B cell (primary cell): ENCODE measurements around the gene PCDHA6. TPM values are rescaled to one million over a fixed set of nuclear protein-coding genes. Genes with fewer than 3 reads are reported as not detected.

Experiments
- ATAC-seq: fragments of 200-7000 bp; cut with Tn5 transposase; one replicate; pipeline ENCODE4 v1.10.0; 2021; ENCODE audit warnings: low read depth, mild to moderate bottlenecking, moderate number of reproducible peaks, moderate library complexity
- CTCF ChIA-PET: fragments of 350-600 bp; sonication (Branson Sonifier 250); formaldehyde crosslinking; loops from one replicate; lab custom pipeline; 2021; ENCODE audit warnings: antibody characterized with exemption, inconsistent platforms; lab: Charles Lee
- POLR2A ChIA-PET: fragments of 350-600 bp; sonication (Branson Sonifier 250); formaldehyde crosslinking; loops from one replicate; lab custom pipeline; 2021; ENCODE audit warnings: antibody characterized with exemption; lab: Charles Lee
- DNase-seq: peaks from one replicate; pipeline ENCODE4 v3.0.0; 2013
- H2AFZ ChIP-seq: 2 replicates; pipeline ENCODE4 v1.6.1; 2012; ENCODE audit warnings: mild to moderate bottlenecking, low read depth, low read length; ENCODE audit not compliant: insufficient read depth, poor library complexity, severe bottlenecking
- H3K27ac ChIP-seq, 2 donors: 1 replicate in 1 of 2; 2 replicates in 1 of 2; pipeline ENCODE4 v1.5.1; 2012 to 2013; ENCODE audit warnings: low read length in 2 of 2, mild to moderate bottlenecking in 2 of 2, moderate library complexity in 1 of 2
- H3K27me3 ChIP-seq, 4 experiments: fragments of 200-600 bp in 1 of 4; sonication (generic) in 1 of 4; replicated peaks in 1 of 4; 1 replicate in 2 of 4; 2 replicates in 2 of 4; pipeline versions ENCODE4 v1.6.1 to v1.7.0; 2013 to 2016; ENCODE audit warnings: low read length in 3 of 4, mild to moderate bottlenecking in 2 of 4, mixed read lengths in 1 of 4, moderate library complexity in 1 of 4; ENCODE audit not compliant: insufficient read depth in 4 of 4, control insufficient read depth in 3 of 4; ENCODE audit errors: control extremely low read depth in 1 of 4
- H3K36me3 ChIP-seq, 2 experiments: replicated peaks in 1 of 2; 1 replicate in 1 of 2; 2 replicates in 1 of 2; pipeline versions ENCODE4 v1.6.1 to v1.7.1; 2013; ENCODE audit warnings: low read length in 1 of 2; ENCODE audit not compliant: insufficient read depth in 2 of 2, control insufficient read depth in 1 of 2; ENCODE audit errors: control extremely low read depth in 1 of 2, extremely low read depth in 1 of 2
- H3K4me1 ChIP-seq, 2 donors: fragments of 200-600 bp in 1 of 2; sonication (generic) in 1 of 2; 1 replicate in 1 of 2; 2 replicates in 1 of 2; pipeline versions ENCODE4 v1.5.1 to v1.6.1; 2013 to 2017; ENCODE audit warnings: low read length in 2 of 2; ENCODE audit not compliant: control insufficient read depth in 2 of 2, insufficient read depth in 2 of 2
- H3K4me2 ChIP-seq: replicated peaks from 2 replicates; pipeline ENCODE3; 2012; ENCODE audit warnings: mild to moderate bottlenecking, low read depth, low read length; ENCODE audit not compliant: poor library complexity, severe bottlenecking
- H3K4me3 ChIP-seq, 5 experiments: fragments of 200-600 bp in 1 of 5; sonication (generic) in 1 of 5; 1 replicate in 3 of 5; 2 replicates in 2 of 5; pipeline versions ENCODE4 v1.5.1 to v1.7.0; 2011 to 2016; ENCODE audit warnings: low read length in 4 of 5, mild to moderate bottlenecking in 4 of 5, low read depth in 2 of 5, control low read depth in 1 of 5, moderate library complexity in 1 of 5; ENCODE audit not compliant: insufficient read depth in 1 of 5; ENCODE audit errors: control extremely low read depth in 1 of 5, extremely low read depth in 1 of 5
- H3K79me2 ChIP-seq: fragments of 200-600 bp; sonication (generic); one replicate; pipeline ENCODE4 v1.6.0; 2016; ENCODE audit warnings: low read length; ENCODE audit not compliant: control insufficient read depth, insufficient read depth
- H3K9ac ChIP-seq: fragments of 200-600 bp; sonication (generic); 2 replicates; pipeline ENCODE4 v1.6.1; 2017; ENCODE audit warnings: mild to moderate bottlenecking, low read length, moderate library complexity
- H3K9me3 ChIP-seq, 3 donors: one replicate each; pipeline versions ENCODE4 v1.6.1 to v1.7.1; 2013; ENCODE audit warnings: low read length in 2 of 3; ENCODE audit not compliant: control insufficient read depth in 2 of 3, insufficient read depth in 1 of 3; ENCODE audit errors: control extremely low read depth in 1 of 3
- H4K20me1 ChIP-seq: 2 replicates; pipeline ENCODE4 v1.6.0; 2012; ENCODE audit warnings: mild to moderate bottlenecking, low read length; ENCODE audit not compliant: insufficient read depth, control insufficient read depth, poor library complexity, severe bottlenecking
- H3K27ac Mint-ChIP-seq: one replicate; pipeline ENCODE4 v1.8.0; 2021; ENCODE audit warnings: mixed read lengths
- H3K27me3 Mint-ChIP-seq: one replicate; pipeline ENCODE4 v1.8.0; 2021; ENCODE audit warnings: mixed read lengths
- H3K4me1 Mint-ChIP-seq: one replicate; pipeline ENCODE4 v1.8.0; 2021; ENCODE audit warnings: mixed read lengths
- H3K4me3 Mint-ChIP-seq: one replicate; pipeline ENCODE4 v1.8.0; 2021; ENCODE audit warnings: mixed read lengths
- H3K9me3 Mint-ChIP-seq: one replicate; pipeline ENCODE4 v1.8.0; 2022; ENCODE audit warnings: mixed read lengths; ENCODE audit not compliant: insufficient read depth
- EZH2 ChIP-seq: IDR thresholded peaks from 2 replicates; pipeline ENCODE4 v1.6.1; 2012; ENCODE audit warnings: borderline replicate concordance, low read depth, mild to moderate bottlenecking, moderate library complexity, low read length; ENCODE audit not compliant: insufficient read depth, poor library complexity, severe bottlenecking
- WGBS: methylation state at CpG from one replicate; pipeline ENCODE4 v1.1.5; 2013; ENCODE audit warnings: missing lambda C conversion rate; ENCODE audit not compliant: insufficient coverage; 5-methylcytosine and 5-hydroxymethylcytosine counted together
- intact Hi-C: fragments of 100-400 bp; cut with micrococcal nuclease; formaldehyde crosslinking; loops from one replicate; pipeline ENCODE4 v1.10.0; 2022
- polyA plus RNA-seq: library from polyadenylated mRNA; depleted of rRNA; stranded (reverse); fragments of >200 nt; gene quantifications from 2 replicates; pipeline ENCODE4 v1.2.3, GENCODE V29; 2012
- total RNA-seq, 2 donors: library from RNA; stranded (reverse); fragments of 120-200 nt in 1 of 2; gene quantifications; 1 replicate in 1 of 2; 2 replicates in 1 of 2; pipeline versions ENCODE4 v1.2.3 to v1.2.4, GENCODE V29; 2013 to 2022
- TF ChIP-seq, protein P1 (sequence below): fragments of 200-600 bp; IDR thresholded peaks from one replicate; pipeline ENCODE4 v1.8.0; 2022; ENCODE audit warnings: antibody characterized with exemption, mild to moderate bottlenecking

The PCDHA6 gene
- total and polyA plus RNA-seq, 2 donors (not counting 1 experiment from before 2014, with no cell fraction given) = not detected

DNA sequence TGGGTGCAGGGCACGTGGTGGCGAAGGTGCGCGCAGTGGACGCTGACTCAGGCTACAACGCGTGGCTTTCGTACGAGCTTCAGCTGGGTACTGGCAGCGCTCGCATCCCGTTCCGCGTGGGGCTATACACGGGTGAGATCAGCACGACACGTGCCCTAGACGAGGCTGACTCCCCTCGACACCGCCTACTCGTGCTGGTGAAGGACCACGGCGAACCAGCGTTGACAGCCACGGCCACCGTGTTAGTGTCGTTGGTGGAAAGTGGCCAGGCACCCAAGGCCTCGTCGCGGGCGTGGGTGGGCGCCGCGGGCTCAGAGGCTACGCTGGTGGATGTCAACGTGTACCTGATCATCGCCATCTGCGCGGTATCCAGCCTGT lies 31.1 kb upstream of the PCDHA6 start:
- POLR2A ChIA-PET = no interaction called here
- H3K4me3 ChIP-seq = no peak overlapping the region
- peaks cover 4 to 39% (median 36%) of the 10 kb centered on the region in 3 donors for H3K9me3 ChIP-seq
- no peaks in the 10 kb centered on the region for H3K4me1 ChIP-seq
- Mint-ChIP-seq H3K27ac (no peak overlapping the region), H3K4me1 (no peaks in the 10 kb centered on the region), H3K4me3 (no peak overlapping the region), H3K9me3 (peaks cover 9% of the 10 kb centered on the region), H3K27me3 (peaks cover 17% of the 10 kb centered on the region)
- H3K36me3 ChIP-seq = no peaks in the 10 kb centered on the region
- no peaks in the 10 kb centered on the region for H3K79me2 ChIP-seq
- TF ChIP-seq, protein P1, sequence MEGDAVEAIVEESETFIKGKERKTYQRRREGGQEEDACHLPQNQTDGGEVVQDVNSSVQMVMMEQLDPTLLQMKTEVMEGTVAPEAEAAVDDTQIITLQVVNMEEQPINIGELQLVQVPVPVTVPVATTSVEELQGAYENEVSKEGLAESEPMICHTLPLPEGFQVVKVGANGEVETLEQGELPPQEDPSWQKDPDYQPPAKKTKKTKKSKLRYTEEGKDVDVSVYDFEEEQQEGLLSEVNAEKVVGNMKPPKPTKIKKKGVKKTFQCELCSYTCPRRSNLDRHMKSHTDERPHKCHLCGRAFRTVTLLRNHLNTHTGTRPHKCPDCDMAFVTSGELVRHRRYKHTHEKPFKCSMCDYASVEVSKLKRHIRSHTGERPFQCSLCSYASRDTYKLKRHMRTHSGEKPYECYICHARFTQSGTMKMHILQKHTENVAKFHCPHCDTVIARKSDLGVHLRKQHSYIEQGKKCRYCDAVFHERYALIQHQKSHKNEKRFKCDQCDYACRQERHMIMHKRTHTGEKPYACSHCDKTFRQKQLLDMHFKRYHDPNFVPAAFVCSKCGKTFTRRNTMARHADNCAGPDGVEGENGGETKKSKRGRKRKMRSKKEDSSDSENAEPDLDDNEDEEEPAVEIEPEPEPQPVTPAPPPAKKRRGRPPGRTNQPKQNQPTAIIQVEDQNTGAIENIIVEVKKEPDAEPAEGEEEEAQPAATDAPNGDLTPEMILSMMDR = no peak
- no peak for TF ChIP-seq EZH2
- 65% methylated on average over 39 of the region's 39 CpGs for WGBS
- intact Hi-C loops = no loop called here
- CTCF ChIA-PET = no interaction called here
- H3K9ac ChIP-seq = no peak overlapping the region
- H3K4me2 ChIP-seq = no peak overlapping the region
- DNase-seq = no peak
- no peaks in the 10 kb centered on the region for H4K20me1 ChIP-seq
- no peak overlapping the region for H3K27ac ChIP-seq
- ATAC-seq = no peak
- H3K27me3 ChIP-seq = peaks cover 0 to 26% (median 14%) of the 10 kb centered on the region in 4 experiments
- H2AFZ ChIP-seq = no peak overlapping the region

DNA sequence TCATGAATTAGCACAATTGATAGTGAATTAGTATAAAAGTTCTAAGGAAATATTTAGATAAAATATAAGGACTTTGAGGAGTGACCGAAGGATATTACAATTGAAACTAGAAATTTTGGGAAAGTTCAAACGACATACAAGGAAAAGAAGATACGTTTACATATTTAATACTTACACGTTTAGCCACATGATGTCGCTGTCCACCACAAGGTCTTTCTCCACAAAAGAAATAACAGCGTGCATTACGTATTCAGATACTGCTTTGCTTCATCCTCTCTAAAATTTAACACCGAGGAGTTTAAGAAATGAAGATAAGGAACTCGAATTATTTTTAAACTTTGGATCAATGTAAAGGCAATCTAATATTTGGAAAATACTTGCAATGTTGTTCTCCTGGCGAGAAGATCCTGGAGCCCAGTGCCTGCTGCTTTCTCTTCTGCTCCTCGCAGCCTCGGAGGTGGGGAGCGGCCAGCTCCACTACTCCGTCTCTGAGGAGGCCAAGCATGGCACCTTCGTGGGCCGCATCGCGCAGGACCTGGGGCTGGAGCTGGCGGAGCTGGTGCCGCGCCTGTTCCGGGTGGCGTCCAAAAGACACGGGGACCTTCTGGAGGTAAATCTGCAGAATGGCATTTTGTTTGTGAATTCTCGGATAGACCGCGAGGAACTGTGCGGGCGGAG lies 26.8 kb upstream of the PCDHA6 start, which contains the start of gene PCDHA3:
TSS of gene PCDHA3 (plus strand) at position 242 of the 678 bp plus-strand sequence.
- Histone ChIP-seq H2AFZ (no peak within 1 kb of the TSS), H3K79me2 (no peaks in the 10 kb centered on the region), H3K9me3 (peaks cover 0 to 41% (median 30%) of the 10 kb centered on the region in 3 donors), H3K4me2 (no peak within 1 kb of the TSS), H4K20me1 (no peaks in the 10 kb centered on the region), H3K4me1 (no peaks in the 10 kb centered on the region), H3K36me3 (no peaks in the 10 kb centered on the region), H3K27me3 (peaks cover 0 to 12% (median 4%) of the 10 kb centered on the region in 4 experiments), H3K9ac (no peak within 1 kb of the TSS), H3K4me3 (no peak within 1 kb of the TSS), H3K27ac (no peak within 1 kb of the TSS)
- no peak within 1 kb of the TSS for H3K4me3 Mint-ChIP-seq
- POLR2A ChIA-PET = no interaction called here
- WGBS = 38% methylated on average over 21 of the region's 29 CpGs
- peaks cover 8% of the 10 kb centered on the region for H3K9me3 Mint-ChIP-seq
- peaks cover 7% of the 10 kb centered on the region for H3K27me3 Mint-ChIP-seq
- ATAC-seq = no peak
- DNase-seq = no peak
- no peak for TF ChIP-seq EZH2
- TF ChIP-seq, protein P1 = no peak
- no peak within 1 kb of the TSS for H3K27ac Mint-ChIP-seq
- CTCF ChIA-PET = no interaction called here
- H3K4me1 Mint-ChIP-seq = no peaks in the 10 kb centered on the region
- intact Hi-C loops = no loop called here
